Eye (tissue), 1 donor: Measurements from ENCODE around the gene HS3ST5.
"Not testable (repeated sequence)": the region's sequence is repeated elsewhere in the genome, so short reads cannot be mapped to it uniquely, and the experiment has no call there.

ENCODE experiments used
- DNase-seq: peaks from one replicate; pipeline ENCODE4 v3.0.0-alpha.2; 2015

The HS3ST5 gene

GRCh38 chr6:114039841-114040240 is 303.0 kb downstream of the HS3ST5 start:
- DNase-seq, result no peak

- DNase-seq, result no peak
Measured at GRCh38 chr6:114033606-114034005, 309.2 kb downstream of the HS3ST5 start.

- DNase-seq, result no peak
Measured at GRCh38 chr6:114032721-114033120, 310.1 kb downstream of the HS3ST5 start.

- DNase-seq, result no peak
Measured at GRCh38 chr6:114030767-114031166, 312.1 kb downstream of the HS3ST5 start.

GRCh38 chr6:114024746-114025145 is 318.1 kb downstream of the HS3ST5 start:
- DNase-seq, result no peak

GRCh38 chr6:114020196-114020595 is 322.6 kb downstream of the HS3ST5 start:
- no peak for DNase-seq

- not testable (repeated sequence) for DNase-seq
Measured at GRCh38 chr6:114017146-114017545, 325.7 kb downstream of the HS3ST5 start.

- not testable (repeated sequence) for DNase-seq
Measured at GRCh38 chr6:114014106-114014505, 328.7 kb downstream of the HS3ST5 start.

- DNase-seq, result not testable (repeated sequence)
Measured at GRCh38 chr6:114011486-114011885, 331.3 kb downstream of the HS3ST5 start.

- no peak for DNase-seq
Measured at GRCh38 chr6:114010540-114010939, 332.3 kb downstream of the HS3ST5 start.

- no peak for DNase-seq
Measured at GRCh38 chr6:114009192-114009591, 333.6 kb downstream of the HS3ST5 start.

GRCh38 chr6:114008331-114008730 is 334.5 kb downstream of the HS3ST5 start:
- no peak for DNase-seq

- DNase-seq, result no peak
Measured at GRCh38 chr6:114007516-114007915, 335.3 kb downstream of the HS3ST5 start.
